NCI-H1436 treated with DMSO at 0.1 percent for 48 hours (cell line): ENCODE data around the gene CD101.
"Not testable (repeated sequence)": the region's sequence is repeated elsewhere in the genome, so short reads cannot be mapped to it uniquely, and the experiment has no call there.

Experiments
- DNase-seq: peaks from one replicate; lab custom pipeline; 2025; lab: John Stamatoyannopoulos, UW

Gene CD101

DNA sequence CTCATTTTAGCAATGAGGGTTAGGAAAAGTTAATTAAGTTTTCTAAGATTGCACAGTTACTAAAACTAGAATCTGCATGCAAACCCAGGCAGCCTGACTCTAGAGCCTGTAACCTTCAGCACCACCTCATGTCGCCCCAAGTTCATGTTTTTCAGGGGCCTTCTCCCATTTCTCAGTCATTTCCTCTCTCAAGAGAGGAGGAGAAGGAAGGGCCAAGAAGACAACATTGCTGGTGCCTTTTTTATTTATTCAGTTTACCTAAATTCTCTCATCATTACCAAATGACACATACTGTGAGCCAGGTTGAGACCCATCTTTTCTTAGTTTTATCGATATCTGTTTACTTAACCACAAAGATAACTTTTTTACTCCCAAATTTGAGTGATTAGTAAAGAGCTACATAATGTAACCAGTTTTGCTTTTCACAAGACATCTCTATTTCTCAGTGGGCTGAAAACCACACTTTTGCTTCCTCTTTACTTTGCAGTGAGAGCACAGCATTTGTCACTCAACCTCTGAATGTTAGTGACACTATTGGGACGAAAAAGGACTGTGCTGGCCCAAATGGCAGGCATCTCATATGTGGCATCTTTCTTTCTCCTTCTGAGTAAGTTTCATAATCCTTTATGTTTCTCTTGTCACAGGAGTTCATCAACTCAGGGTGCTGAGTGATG lies at the start of gene CD101:
TSS of gene CD101 (plus strand) at position 507 of the 674 bp plus-strand sequence. CDS start at position 565, 58 bp downstream.
- no peak for DNase-seq

- DNase-seq, result no peak
Observed at GRCh38 chr1:116952738-116953275, 48.8 kb upstream of the CD101 start.

DNA sequence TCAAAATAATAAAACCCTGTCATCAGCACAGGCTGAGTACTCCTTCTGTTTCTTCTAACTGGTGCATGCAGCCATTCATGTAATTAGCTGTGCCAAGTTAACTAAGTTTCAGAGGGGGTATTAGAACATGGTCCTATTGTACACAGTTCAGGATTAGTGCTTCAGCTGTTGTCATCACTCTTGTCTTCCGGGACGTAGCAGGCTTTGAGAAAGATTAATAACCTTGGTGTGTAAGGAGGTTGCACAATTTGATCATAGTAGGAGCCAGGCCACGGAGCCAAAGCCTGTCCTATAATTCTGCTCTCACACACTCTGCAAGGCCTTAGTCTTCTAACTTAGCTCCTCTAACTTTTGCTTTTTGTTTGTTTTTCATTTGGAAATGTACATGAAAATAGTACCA lies 47.1 kb upstream of the CD101 start:
- DNase-seq, result no peak

GRCh38 chr1:116956378-116956777 lies 45.2 kb upstream of the CD101 start:
- no peak for DNase-seq

DNA sequence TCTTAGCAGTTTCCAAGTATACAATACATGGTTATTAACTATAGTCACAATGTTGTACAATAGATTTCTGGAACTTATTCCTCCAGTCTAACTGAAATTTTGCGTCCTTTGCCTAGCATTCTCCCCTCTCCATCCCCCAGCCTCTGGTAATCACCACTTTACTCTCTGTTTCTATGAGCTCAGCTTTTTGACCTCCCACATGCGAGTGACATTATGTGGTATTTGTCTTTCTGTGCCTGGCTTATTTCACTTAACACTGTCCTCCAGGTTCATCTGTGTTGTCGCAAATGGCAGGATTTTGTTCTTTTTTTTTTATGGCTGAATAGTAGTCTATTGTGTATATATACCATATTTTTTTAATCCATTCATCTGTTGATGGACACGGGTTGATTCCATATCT lies 43.9 kb upstream of the CD101 start:
- no peak for DNase-seq

GRCh38 chr1:116958110-116958509 lies 43.5 kb upstream of the CD101 start:
- no peak for DNase-seq

DNA sequence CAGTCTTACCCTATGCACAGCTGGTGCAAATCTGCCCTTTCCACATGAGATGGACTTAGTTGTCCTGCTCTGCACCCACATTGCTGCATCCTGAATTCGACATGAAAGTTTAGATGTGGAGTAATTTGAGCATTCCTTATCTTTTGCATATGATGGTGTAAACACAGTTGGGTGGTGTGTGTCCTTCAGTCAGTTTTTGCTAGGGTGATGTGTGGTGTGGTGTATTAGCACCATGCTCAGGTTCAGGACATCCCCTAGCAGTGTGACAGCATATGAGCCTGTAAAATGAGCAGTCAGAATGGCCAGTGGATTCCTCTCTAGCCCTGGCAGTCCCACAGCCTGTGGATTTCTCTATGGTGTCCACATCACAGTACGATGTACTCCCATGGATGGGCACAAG lies 42.6 kb upstream of the CD101 start:
- no peak for DNase-seq

DNA sequence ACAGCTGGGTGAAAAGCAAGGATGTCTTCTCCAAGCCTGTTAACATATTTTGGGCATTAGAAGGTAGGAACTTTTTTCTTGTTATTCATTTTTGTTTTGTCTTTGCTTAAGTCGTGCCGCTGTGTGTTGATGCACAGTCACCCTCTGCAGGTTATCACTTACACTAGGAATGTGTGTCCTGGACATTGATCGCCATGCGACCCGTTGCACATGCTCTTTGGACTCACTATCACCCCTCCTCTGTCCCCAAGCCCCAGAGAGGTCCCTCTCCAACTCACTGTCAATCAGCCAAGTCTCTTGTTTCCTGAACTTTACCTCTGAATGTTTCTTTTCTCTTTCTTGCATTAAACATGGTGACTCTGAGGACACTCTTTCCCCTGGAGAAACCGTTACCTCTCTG lies 40.0 kb upstream of the CD101 start:
- DNase-seq, result no peak

DNA sequence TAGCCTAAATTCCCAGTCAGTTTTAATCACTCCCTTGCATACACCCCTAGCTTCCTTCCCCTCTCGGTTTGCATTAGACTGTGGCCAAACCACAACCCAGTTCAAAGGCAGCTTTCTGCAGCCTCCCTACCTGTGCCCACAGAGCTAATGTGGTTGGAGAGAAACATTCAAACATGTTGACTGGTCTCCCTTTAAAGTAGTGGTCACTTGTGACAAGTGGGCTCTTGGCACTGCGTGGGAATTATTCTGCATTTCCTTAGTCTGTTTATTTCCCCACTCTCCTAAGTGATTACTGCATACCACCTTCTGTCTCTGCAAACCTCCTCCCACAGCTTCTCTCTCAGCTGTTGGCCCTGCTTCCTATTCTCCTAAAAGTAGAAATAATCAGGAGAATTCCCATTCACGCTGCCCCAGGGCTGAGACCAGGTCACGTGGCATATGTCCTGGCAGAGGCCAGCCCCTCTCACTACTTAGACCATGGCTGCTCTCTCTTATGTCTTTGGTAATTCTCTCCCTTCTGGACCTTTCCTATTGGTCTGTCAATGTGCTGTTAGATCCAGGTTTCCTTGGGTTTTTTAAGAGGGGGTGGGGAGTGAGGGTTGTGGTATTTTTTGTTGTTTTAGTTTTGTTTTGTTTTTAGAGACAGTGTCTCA lies 38.4 kb upstream of the CD101 start:
- DNase-seq, result no peak

GRCh38 chr1:116966791-116967190 lies 34.8 kb upstream of the CD101 start:
- no peak for DNase-seq

GRCh38 chr1:116968724-116969123 lies 32.8 kb upstream of the CD101 start:
- no peak for DNase-seq

- DNase-seq, result no peak
Observed at GRCh38 chr1:116971258-116971860, 30.2 kb upstream of the CD101 start.

- DNase-seq, result no peak
Observed at GRCh38 chr1:116971965-116972673, 29.4 kb upstream of the CD101 start.

GRCh38 chr1:116972674-116973030 lies 28.9 kb upstream of the CD101 start:
- no peak for DNase-seq

GRCh38 chr1:116980309-116980708 lies 21.3 kb upstream of the CD101 start:
- DNase-seq, result not testable (repeated sequence)

GRCh38 chr1:116981521-116982037 lies 20.0 kb upstream of the CD101 start:
- no peak for DNase-seq

DNA sequence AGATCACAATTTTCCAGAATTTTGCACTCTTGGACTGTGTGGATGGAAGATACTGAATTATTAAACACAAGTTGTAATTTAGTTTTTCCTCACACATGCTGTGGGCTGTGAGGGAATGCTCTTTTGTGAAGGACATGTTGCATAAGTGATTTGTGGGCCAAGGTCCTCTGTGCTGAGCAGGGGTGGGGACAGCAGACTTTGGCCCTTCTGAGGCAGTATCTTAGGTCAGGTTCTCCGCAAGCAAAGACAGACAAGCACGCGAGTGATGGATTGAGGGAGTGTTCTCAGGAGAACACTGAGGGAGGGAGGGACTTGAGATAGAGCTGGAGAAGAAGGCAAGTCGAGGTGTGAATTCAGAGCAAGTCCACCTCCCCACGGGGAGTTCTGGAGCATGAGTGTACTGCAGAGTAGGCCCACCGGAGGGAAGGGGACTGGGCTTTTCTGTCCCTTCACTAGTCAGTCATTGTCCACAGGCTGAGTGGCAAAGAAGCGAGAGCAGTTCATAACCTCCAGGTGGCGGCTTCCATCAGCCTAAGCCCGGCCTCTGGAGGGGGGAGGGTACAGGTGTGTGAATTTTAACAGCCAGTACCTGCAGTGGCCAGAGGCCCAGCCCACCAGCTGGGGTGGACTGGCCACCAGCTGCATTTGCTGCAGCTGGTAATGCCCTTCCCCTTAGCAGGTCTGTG lies 19.1 kb upstream of the CD101 start:
- DNase-seq, result no peak

- no peak for DNase-seq
Observed at GRCh38 chr1:116983112-116983511, 18.4 kb upstream of the CD101 start.

DNA sequence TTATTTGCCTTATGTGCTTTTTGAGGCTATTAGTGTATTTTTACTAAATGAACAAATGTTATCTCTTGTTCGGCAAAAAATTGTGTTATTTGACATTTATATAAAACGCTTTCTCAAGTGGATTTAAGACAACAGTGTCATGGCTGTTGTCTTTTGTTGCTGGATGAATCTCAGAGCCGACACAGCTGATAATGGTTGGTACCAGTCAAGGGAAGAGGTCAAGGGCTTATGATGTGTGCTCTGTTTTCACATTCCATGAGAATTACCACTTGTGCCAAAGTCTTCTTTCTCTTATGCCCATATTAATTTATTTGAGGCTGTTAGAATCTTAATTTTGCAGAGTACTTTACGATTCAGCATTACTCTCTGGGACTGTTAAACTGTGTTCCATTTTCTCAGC lies 17.9 kb upstream of the CD101 start:
- no peak for DNase-seq

DNA sequence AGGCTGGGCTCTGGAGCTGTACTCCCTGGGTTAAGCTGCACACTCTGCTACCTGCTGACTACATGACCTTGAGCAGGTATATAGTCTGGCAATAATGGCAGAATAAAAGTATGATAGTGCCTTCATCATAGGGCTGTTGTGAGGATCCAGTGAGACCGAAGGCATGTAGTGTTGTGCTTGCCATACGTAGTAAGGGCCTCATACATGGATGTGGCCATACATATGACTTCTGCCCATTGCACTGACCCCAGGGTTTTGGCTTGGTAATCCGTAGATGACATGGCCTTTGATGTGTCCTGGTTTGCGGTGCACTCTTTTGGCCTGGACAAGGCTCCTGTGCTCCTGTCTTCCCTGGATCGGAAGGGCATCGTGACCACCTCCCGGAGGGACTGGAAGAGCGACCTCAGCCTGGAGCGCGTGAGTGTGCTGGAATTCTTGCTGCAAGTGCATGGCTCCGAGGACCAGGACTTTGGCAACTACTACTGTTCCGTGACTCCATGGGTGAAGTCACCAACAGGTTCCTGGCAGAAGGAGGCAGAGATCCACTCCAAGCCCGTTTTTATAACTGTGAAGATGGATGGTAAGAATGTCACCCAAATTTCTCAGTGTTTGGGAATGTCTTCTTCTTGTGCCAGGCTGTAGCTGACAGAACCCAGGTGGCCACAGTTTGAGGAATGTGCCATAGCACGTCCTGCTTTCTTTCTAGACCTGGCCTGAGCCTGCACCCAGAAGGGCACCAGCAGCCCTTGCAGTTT lies 17.0 kb upstream of the CD101 start:
- no peak for DNase-seq
